ENCODE data around the gene TMEM52. TPM values are rescaled to one million over a fixed set of nuclear protein-coding genes. Genes with fewer than 3 reads are reported as not detected.
"Not testable (repeated sequence)": the region's sequence is repeated elsewhere in the genome, so short reads cannot be mapped to it uniquely, and the experiment has no call there.

The TMEM52 gene
- polyA plus RNA-seq, 3 donors from 2014 or later: 0.18 TPM; not detected in 2

DNA sequence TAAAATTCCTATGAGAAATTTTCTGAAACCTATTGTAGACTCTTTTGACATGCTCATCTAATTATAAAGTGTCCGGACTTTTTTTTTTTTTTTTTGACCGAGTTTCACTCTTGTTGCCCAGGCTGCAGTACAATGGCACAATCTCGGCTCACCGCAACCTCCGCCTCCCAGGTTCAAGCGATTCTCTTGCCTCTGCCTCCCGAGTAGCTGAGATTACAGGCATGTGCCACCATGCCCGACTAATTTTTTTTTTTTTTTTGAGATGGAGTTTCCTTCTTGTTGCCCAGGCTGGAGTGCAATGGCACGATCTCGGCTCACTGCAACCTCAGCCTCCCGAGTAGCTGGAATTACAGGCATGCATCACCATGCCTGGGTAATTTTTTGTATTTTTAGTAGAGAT, 35.2 kb downstream of the TMEM52 start:
- Mint-ChIP-seq H3K4me3 (peak overlapping the region in 3 of 5 donors; percentile 53 to 67 (median 64)), H3K27ac (peak overlapping the region in 5 of 6 donors; percentile 17 to 77 (median 34)), H3K4me1 (peaks cover 78 to 90% of the 10 kb centered on the region in 2 donors)
- not testable (repeated sequence) for H3K9me3 Mint-ChIP-seq; H3K36me3 Mint-ChIP-seq; H3K27me3 Mint-ChIP-seq (ENCODE audit: low read depth in 3 of 3); DNase-seq

DNA sequence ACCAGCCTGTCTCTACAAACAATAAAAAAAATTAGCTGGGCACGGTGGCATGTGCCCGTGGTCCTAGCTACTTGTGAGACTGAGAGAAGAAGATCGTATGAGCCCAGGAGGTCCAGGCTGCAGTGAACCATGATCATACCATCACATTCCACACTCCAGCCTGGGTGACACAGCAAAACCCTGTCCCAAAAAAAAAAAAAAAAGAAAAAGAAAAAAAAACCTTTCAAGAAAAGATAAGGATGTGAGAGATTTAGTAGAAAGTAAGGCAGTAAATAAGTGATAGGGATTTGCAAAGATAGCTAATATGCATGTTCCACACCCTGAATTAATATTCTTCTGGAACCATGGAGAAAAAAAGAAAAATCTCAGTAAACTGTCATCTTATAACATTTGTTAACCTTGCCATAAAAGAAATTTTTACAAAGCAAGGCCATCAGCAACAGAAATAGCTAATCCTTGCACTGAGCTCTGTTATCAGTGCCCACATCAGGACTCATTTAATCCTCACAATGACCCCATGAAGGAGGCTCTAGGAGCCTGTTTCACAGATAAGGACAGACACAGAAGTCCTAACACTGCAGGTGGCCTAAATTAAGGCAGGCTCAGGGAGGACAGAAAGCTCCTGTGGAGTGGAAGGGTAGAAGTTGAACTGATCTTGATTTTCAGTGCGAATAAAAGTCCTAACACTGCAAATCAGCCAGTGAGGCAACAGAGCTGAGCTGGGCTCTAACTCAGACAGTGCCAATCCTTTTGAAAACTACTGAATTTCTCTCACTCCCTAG, 35.8 kb downstream of the TMEM52 start:
- Mint-ChIP-seq H3K9me3 (no peaks in the 10 kb centered on the region), H3K4me3 (peak overlapping the region; percentile 41 to 67 (median 53)), H3K36me3 (no peaks in the 10 kb centered on the region), H3K4me1 (peaks cover 78 to 90% of the 10 kb centered on the region in 2 donors), H3K27ac (peak overlapping the region; percentile 34 to 81 (median 70)), H3K27me3 (ENCODE audit: low read depth in 3 of 3) (peaks cover 4 to 7% (median 5%) of the 10 kb centered on the region in 3 donors)
- no peak for DNase-seq

DNA sequence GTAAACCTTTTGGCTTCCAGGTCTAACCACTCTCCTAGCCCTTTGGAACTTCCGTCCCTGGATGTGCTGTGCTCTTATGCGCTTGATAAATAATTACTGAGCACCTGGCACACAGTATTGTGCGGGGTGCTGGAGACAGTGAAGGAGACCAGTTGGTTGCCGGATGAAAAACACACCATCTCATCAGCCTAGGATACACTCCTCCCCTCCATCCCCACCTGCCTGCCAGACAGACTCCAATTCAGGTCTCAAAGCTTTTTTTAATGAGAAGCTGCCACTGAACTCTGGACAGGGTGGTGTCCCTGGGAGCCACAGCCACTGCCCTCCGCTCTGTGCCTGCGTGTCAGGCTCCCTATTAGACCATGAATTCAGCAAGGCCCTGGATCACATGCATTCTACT, 37.4 kb downstream of the TMEM52 start:
- Mint-ChIP-seq H3K4me3 (peak overlapping the region; percentile 66 to 87 (median 78)), H3K36me3 (no peaks in the 10 kb centered on the region), H3K4me1 (peaks cover 75 to 87% of the 10 kb centered on the region in 2 donors), H3K27ac (peak overlapping the region; percentile 58 to 87 (median 78)), H3K27me3 (ENCODE audit: low read depth in 3 of 3) (peaks cover 0 to 9% (median 5%) of the 10 kb centered on the region in 3 donors), H3K9me3 (no peaks in the 10 kb centered on the region)
- DNase-seq: no peak

DNA sequence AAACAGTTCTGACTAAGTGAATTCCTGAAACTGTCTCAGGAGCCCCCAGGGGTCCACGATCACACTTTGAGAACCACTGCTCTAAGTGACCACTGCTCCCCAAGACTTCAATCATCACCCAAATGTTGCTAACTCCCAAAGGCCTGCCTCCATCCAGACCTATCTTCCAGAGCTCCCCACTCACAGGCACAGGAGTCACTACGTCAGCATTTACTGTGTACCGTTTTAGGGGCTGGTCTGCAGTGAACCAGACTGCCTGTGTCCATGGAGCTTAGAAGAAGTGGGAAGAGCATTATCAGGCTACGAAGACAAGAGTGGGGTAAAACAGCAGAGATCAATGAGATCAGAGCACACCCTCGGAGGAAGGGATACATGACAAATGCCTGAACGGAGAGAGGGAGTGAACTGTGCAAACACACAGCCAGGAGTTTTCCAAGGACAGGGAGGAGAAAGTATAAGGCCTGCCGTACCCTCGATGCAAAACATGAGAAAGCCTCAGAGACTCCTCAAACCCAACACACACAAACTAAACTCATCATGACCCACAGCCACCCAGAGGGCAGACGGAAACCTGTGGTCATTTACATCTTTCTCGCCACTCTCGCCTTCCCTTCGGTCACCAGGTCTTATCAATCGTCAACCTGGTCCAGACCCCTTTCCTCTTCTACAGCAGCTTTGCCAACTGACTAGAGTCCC, 38.3 kb downstream of the TMEM52 start:
- Mint-ChIP-seq H3K27me3 (ENCODE audit: low read depth in 3 of 3) (peaks cover 0 to 9% (median 5%) of the 10 kb centered on the region in 3 donors), H3K36me3 (peaks cover 0 to 5% (median 4%) of the 10 kb centered on the region in 3 donors), H3K4me1 (peaks cover 79 to 87% of the 10 kb centered on the region in 2 donors), H3K4me3 (peak overlapping the region; percentile 66 to 87 (median 78)), H3K9me3 (no peaks in the 10 kb centered on the region), H3K27ac (peak overlapping the region; percentile 75 to 95 (median 84))
- no peak for DNase-seq

DNA sequence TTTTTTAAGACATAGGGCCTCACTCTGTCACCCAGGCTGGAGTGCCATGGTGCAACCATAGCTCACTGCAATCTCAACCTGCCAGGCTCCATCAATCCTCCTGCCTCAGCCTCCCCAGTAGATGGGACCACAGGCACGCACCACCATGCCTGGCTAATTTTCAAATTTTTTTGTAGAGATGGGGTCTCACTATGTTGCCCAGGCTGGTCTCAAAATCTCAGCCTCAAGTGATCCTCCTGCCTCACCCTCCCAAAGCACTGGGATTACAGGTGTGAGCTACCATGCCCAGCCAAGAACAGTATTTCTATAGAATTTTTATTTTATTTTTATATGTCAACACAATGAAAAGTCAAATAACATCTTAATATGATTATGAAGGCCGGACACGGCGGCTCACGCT, 39.1 kb downstream of the TMEM52 start:
- Mint-ChIP-seq H3K4me3 (peak overlapping the region; percentile 38 to 80 (median 66)), H3K27ac (peak overlapping the region in 3 of 6 donors; percentile 20 to 75 (median 62)), H3K36me3 (peaks cover 0 to 5% (median 4%) of the 10 kb centered on the region in 3 donors), H3K4me1 (peaks cover 88 to 94% of the 10 kb centered on the region in 2 donors), H3K9me3 (no peaks in the 10 kb centered on the region), H3K27me3 (ENCODE audit: low read depth in 3 of 3) (peaks cover 0 to 9% (median 5%) of the 10 kb centered on the region in 3 donors)
- no peak for DNase-seq

DNA sequence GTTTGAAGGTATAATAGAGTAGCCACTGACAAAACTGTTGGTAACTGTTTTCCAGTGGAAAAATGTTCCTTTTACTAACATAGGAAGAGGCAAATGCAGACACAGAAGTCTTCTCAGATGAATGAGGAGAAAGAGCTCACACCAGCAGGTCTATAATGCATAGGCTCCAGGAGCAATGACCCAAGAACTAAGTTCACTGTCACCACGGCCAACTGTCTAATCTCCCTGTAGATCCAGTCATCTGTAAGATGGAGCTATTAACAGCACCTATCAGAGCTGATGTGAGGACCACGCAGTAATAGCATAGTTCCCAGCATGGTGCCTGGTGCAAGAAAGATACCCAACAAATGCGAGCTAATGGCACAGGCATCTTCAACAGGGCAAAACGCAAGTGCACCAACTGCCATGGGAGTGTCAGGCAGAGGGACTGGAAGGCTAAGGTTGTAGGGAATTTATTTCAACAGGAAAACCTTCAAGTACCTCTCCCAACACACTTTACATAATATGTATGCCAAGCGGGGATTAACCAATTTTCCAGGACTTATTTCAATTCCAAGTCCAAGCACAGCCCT, 41.1 kb downstream of the TMEM52 start:
- DNase-seq: no peak
- Mint-ChIP-seq H3K4me1 (peaks cover 89 to 92% of the 10 kb centered on the region in 2 donors), H3K4me3 (peak overlapping the region in 3 of 5 donors; percentile 15 to 44 (median 36)), H3K36me3 (peaks cover 0 to 5% (median 4%) of the 10 kb centered on the region in 3 donors), H3K9me3 (no peaks in the 10 kb centered on the region), H3K27me3 (ENCODE audit: low read depth in 3 of 3) (peaks cover 4 to 9% (median 8%) of the 10 kb centered on the region in 3 donors), H3K27ac (peak overlapping the region; percentile 8 to 80 (median 46))

DNA sequence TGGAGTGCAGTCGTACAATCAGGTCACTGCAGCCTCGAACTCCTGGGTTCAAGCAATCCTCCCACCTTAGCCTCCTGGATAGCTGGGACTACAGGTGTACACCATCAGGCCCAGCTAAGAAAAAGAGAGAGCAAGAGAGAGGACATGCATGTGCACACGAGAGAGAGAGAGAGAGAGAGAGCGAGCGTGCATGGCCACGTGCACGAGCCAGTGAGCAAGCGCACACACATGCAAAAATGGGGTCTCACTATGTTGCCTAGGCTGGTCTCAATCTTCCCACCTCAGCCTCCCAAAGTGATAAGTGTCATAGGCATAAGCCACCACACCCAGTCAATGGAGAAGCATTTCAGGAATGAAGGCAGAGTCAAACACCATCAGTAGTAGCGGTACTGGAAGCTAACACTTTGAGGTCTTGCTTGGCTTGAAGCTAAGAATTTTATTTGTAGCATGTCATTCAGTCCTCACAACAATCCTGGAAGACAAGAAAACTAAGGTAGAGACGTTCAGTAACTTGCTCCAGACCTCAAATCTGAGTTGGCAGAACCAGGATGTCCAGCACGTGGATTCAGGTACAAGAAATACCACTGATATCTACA, 42.6 kb downstream of the TMEM52 start:
- Mint-ChIP-seq H3K9me3 (no peaks in the 10 kb centered on the region), H3K4me3 (peak overlapping the region; percentile 17 to 70 (median 25)), H3K27me3 (ENCODE audit: low read depth in 3 of 3) (peaks cover 7 to 11% (median 10%) of the 10 kb centered on the region in 3 donors), H3K27ac (peak overlapping the region; percentile 69 to 88 (median 80)), H3K4me1 (peaks cover 90 to 92% of the 10 kb centered on the region in 2 donors), H3K36me3 (peaks cover 3 to 5% (median 4%) of the 10 kb centered on the region in 3 donors)
- no peak for DNase-seq

DNA sequence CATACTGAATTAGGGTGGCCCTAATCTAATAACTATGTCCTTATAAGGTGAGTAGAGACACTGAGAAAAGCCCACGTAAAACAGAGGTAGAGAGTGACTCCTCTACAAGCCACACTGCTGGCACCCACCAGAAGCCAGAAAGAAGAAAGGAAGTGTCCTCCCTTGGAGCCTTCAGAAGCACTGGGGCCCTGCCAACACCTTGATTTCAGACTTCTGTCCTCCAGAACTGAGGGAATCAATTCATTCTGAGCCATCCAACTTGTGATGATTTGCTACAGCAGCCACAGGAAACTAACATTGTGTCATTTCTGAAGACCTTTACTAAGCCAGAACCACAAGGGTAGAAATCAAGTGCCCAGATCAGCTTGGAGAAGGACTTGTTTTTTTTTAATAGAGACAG, 43.1 kb downstream of the TMEM52 start:
- H3K27ac Mint-ChIP-seq: peak overlapping the region; percentile 69 to 88 (median 80)
- peaks cover 4 to 12% (median 11%) of the 10 kb centered on the region in 3 donors for H3K27me3 Mint-ChIP-seq (ENCODE audit: low read depth in 3 of 3)
- H3K4me1 Mint-ChIP-seq: peaks cover 90 to 92% of the 10 kb centered on the region in 2 donors
- no peaks in the 10 kb centered on the region for H3K9me3 Mint-ChIP-seq
- DNase-seq: no peak
- H3K4me3 Mint-ChIP-seq: peak overlapping the region; percentile 17 to 70 (median 25)
- peaks cover 3 to 5% (median 4%) of the 10 kb centered on the region in 3 donors for H3K36me3 Mint-ChIP-seq

DNA sequence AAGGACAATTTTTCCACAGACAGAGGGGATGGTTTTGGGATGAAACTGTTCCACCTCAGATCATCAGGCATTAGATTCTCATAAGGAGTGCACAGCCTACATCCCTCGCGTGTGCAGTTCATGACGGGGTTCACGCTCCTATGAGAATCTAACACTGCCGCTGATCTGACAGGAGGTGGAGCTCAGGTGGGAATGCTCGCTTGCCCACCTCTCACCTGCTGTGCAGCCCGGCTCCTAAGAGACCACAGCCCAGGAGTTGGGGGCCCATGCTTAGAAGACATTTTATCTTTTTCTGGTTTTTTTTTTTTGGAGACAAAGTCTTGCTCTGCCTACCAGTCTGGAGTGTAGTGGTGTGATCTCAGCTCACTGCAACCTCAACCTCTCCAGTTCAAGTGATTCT, 44.2 kb downstream of the TMEM52 start:
- H3K4me3 Mint-ChIP-seq: no peak overlapping the region
- peaks cover 2 to 12% (median 11%) of the 10 kb centered on the region in 3 donors for H3K27me3 Mint-ChIP-seq (ENCODE audit: low read depth in 3 of 3)
- no peaks in the 10 kb centered on the region for H3K9me3 Mint-ChIP-seq
- peaks cover 3 to 5% (median 4%) of the 10 kb centered on the region in 3 donors for H3K36me3 Mint-ChIP-seq
- no peak for DNase-seq
- H3K27ac Mint-ChIP-seq: peak overlapping the region in 5 of 6 donors; percentile 24 to 86 (median 69)
- H3K4me1 Mint-ChIP-seq: peaks cover 88 to 92% of the 10 kb centered on the region in 2 donors

DNA sequence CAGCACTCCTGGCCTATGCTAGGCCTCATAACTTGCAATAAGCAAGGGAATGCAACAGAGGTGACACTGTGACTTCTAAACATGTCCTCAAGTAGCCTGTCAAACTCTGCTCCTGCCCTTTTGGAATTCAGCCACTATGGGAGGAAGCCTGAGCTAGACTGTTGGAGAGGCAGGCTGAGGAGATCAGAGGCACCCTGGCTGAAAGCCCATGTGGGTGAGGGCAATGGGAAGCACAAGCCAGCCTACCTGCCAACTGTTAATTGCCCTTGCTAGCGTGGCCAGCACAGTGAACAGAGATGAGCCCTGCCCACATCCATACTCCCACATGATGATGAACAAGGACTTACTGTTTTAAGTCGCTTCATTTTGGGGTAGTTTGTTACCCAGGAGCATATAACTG, 45.9 kb downstream of the TMEM52 start:
- H3K27me3 Mint-ChIP-seq (ENCODE audit: low read depth in 3 of 3): peaks cover 2 to 12% (median 6%) of the 10 kb centered on the region in 3 donors
- peaks cover 81 to 85% of the 10 kb centered on the region in 2 donors for H3K4me1 Mint-ChIP-seq
- no peaks in the 10 kb centered on the region for H3K9me3 Mint-ChIP-seq
- peak overlapping the region in 1 of 5 donors; percentile 7 for H3K4me3 Mint-ChIP-seq
- H3K27ac Mint-ChIP-seq: peak overlapping the region in 5 of 6 donors; percentile 13 to 69 (median 64)
- peaks cover 3 to 5% (median 4%) of the 10 kb centered on the region in 3 donors for H3K36me3 Mint-ChIP-seq
- no peak for DNase-seq

DNA sequence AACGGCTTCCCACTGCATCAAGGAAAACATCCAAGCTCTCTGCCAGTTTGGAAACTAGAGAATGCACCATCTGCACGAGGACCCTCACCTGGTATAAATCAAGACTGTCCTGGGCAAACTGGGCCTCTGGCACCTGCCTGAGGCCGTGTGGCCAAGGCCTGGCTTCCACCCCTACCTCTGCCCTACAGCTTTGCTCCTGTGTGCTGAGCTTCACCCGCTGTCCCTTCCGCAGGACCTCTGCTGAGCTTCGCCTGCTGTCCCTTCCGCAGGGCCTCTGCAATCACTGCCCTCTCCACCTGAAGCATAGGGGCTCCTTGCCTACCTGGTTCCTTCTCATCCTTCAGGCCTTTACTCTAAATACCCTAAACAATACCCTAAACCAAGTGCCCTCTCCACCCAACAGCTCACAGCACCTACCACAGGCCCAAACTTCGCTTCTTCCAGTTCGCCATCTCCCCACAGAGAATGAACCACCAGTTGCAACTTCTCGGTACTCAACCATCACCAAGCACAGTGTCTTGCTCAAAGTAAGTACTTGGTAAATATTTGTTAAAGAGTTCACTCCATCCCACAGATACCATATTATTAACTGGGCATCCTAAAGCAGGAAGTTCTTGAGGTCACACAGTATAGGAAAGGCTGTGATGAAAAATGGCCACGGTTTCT, 46.6 kb downstream of the TMEM52 start:
- peak overlapping the region in 4 of 5 donors; percentile 7 to 46 (median 32) for H3K4me3 Mint-ChIP-seq
- peaks cover 3 to 5% (median 4%) of the 10 kb centered on the region in 3 donors for H3K36me3 Mint-ChIP-seq
- no peaks in the 10 kb centered on the region for H3K9me3 Mint-ChIP-seq
- peak overlapping the region; percentile 13 to 69 (median 58) for H3K27ac Mint-ChIP-seq
- peaks cover 77 to 85% of the 10 kb centered on the region in 2 donors for H3K4me1 Mint-ChIP-seq
- peaks cover under 1 to 12% (median 6%) of the 10 kb centered on the region in 3 donors for H3K27me3 Mint-ChIP-seq (ENCODE audit: low read depth in 3 of 3)
- DNase-seq: no peak

DNA sequence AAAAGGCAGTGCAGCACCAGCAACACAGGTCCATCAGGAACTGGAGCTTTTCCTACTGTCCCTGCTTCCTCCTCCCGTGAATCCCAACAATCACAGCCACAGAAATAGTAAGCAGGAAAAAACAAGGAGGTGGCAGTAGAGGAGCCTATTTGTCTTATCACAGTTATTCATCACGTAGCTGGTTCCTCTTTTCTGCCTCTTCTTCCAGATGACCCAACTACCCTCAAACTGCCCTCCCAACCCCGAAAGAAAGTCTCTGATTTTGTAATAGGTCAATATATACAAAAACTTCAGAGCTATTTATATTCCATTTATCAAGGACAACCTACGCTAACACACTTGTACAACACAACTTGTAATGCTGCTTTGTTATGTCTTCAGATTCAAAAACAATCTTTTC, 49.6 kb downstream of the TMEM52 start:
- Mint-ChIP-seq H3K4me1 (peaks cover 70 to 75% of the 10 kb centered on the region in 2 donors), H3K27me3 (ENCODE audit: low read depth in 3 of 3) (peaks cover 5 to 13% (median 6%) of the 10 kb centered on the region in 3 donors), H3K4me3 (peak overlapping the region in 3 of 5 donors; percentile 1 to 13 (median 11)), H3K9me3 (no peaks in the 10 kb centered on the region), H3K27ac (peak overlapping the region; percentile 33 to 88 (median 62)), H3K36me3 (peaks cover 0 to 3% (median 0%) of the 10 kb centered on the region in 3 donors)
- DNase-seq: no peak
